GM12892 (cell line): ENCODE measurements around the gene NGEF.
"Not testable (repeated sequence)": the region's sequence is repeated elsewhere in the genome, so short reads cannot be mapped to it uniquely, and the experiment has no call there.

Source experiments
- DNase-seq: peaks from one replicate; pipeline ENCODE4 v3.0.0; 2011; ENCODE audit not compliant: insufficient read length
- FAIRE-seq: peaks from 2 replicates; lab custom pipeline; 2011; peaks lifted over from hg19 to GRCh38; lab: Jason Lieb, UNC
- POLR2A ChIP-seq: IDR thresholded peaks from 2 replicates; pipeline ENCODE4 v1.6.1; 2011; ENCODE audit warnings: low read depth, low read length, control low read depth
- POLR2AphosphoS5 ChIP-seq: IDR thresholded peaks from 2 replicates; pipeline ENCODE4 v1.6.1; 2011; ENCODE audit warnings: low read depth, low read length, control low read depth
- TAF1 ChIP-seq: IDR thresholded peaks from 2 replicates; pipeline ENCODE4 v1.6.1; 2011; ENCODE audit warnings: low read depth, mild to moderate bottlenecking, control low read depth, low read length, borderline replicate concordance

Gene NGEF

DNA sequence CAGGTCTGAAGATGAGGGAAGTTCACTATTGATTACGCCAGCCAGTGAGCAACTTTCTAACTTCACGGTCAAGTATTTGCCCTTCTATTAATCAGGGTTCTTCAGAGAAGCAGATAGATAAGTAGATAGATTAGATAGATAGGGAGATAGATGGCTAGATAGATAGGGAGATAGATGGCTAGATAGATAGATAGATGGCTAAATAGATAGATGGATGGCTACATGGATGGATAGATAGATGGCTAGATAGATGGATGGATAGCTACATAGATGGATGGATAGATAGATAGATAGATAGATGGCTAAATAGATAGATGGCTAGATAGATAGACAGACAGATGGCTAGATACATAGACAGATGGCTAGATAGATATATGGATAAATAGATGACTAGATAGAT, 42.3 kb upstream of the NGEF start:
- FAIRE-seq (no peak), DNase-seq (no peak)
- TF ChIP-seq POLR2AphosphoS5 = no peak

DNA sequence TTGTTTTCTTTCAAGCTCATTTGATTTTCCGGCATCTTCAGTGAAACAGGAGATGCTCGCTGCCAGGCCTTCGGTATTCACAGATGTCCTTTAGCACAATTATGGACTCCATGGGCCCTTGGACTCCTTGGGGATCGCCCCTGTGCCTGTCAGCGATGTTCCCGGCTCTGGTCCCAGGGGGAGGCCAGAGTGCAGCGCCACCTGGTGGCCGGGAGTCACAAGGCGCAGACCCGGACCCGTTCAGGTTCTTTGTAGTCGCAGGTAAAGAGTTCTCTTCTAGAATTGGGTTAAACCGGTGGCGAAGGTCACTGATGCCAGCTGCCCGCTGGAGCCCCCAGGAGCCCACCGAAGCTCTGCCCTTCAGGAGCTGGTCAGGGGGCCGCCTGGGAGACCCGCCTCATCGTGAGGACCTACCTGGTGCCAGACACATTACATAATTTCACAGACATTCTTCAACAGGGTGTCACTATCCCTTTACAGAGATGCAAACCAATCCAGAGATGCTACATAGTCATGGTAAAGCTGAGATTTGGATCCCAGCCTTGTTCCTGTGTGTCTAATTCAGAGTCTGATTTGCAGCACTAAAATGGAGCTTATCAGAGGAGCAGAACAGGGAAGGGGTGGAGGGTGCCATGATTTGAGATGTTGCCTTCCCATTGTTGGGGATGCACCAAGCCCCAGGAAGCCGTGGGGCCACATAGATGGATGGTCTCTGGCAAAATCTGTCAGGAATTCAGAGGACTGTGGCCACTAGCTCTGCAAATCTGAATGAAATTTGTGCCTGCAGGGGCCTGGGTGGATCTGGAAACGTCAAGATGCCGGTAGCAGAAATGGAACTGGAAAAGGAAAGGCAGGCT, 41.1 kb upstream of the NGEF start:
- DNase-seq (peak; percentile 84), FAIRE-seq (peak; percentile 94)
- TF ChIP-seq POLR2A = no peak
- TF ChIP-seq TAF1 = no peak
- no peak for TF ChIP-seq POLR2AphosphoS5

DNA sequence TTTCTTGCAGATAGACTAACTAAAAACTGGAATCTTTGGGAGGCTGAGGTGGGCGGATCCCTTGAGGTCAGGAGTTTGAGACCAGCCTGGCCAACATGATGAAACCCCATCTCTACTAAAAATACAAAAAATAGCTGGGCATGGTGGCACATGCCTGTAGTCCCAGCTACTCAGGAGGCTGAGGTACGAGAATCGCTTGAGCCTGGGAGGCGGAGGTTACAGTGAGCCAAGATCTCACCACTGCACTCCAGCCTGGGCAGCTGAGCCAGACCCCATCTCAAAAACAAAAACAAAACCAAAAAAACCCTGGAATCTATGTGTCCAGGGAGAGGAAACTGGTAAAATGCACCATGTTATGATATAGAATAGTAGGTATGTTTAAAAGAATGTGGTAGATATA, 39.5 kb upstream of the NGEF start:
- DNase-seq, FAIRE-seq: not testable (repeated sequence)

DNA sequence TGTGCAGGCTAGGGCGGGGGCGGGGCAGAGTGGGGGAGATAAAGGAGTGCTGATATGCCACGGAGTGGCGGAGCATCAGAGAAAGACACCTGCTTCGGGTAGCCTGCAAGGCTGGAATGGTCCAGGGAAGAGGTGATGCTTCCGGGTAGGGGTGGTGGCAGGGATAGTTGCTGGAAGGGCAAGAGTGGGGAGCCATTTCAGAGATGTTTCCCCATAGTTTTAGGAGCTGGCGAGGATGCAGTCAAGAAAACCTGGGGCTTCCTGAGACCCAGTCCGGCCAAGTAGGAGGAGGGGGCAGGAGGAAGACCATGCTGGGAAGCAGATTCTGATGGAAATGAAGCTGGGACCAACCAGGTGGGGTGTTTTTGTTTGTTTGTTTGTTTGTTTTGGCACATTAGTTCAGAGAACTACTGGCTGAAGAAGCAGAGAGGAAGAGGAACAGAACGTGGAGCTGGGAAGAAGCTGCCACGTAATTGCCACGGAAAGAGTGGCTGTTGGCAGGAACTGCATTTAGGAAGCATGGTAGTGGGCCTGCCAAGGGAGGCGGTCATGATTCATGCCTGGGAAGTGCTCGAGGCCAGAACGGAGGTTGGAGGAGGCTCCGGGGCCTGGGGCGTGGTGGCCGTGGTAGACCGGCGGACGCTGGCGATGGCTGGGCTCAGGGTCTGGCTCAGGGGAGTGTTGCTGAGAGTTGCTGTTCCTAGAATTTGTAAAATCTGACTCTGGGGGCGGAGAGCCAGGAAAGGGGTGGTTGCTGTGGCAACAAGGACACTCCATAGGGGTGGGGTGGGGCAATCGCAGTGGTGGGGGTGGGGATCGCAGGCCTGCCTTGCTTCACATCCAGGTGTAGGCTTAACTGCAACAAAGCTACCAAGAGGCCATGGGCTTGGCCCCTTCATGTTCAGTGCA, 38.4 kb upstream of the NGEF start:
- no peak for DNase-seq
- no peak for FAIRE-seq
- no peak for TF ChIP-seq POLR2AphosphoS5
- TF ChIP-seq TAF1 = no peak

DNA sequence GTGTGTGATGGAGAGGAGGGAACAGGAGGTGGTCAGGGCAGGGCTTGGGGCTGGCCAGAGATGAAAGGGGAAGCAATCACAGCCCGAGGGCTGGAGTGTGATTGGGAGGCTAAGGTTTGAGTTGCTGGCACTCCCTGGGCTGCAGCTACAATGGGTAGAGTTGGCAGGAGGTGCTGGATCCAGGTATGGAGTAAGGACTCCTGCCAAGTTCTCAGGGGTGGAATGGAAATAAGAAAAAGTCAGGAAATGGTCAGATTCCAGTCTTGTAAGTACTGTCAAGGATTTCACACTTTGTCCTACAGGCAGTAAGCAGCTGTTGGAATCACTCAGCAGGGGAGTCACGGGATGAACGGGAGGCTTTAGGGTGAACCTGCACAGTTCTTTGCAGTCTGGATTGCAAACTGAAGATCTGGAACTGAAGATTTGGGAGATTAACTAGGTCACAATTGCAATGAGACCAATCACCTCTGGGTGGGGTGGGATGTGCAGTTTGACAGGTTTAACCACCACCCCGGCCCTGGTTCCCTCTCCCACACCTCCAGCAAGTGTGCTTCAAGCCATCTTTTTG, 36.2 kb upstream of the NGEF start:
- TF ChIP-seq POLR2A (no peak), POLR2AphosphoS5 (no peak), TAF1 (no peak)
- DNase-seq (no peak), FAIRE-seq (no peak)

DNA sequence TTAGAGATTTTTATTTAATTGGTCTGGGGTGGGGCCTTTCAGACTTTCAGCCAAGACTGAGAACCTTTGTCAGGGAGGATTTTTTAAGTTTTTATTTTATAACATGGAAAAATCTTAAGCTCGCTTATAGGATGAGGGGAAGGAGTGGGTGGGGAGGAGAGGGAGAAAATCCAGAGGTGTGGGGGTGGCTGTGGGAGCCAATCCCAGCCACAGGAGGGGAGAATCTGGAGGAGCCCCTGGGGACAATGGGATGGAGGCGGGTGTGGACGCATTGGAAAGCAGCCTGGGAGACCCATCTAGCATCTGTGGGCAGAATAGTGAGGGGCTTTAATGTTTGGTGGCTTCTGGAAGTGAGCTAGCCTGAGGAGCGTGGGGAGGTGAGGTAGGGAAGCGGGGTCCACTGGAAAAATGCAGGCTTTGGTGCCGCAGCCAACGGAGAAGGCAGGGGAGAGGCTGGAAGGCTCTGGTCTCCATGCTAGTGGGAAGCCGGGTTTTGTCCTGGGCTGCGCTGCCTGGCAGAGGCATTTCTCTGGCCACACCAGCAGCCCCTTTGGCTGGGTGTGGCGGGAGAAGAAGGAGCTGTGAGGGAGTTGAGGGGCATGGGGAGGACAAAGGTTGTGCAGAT, 35.6 kb upstream of the NGEF start:
- DNase-seq = no peak
- FAIRE-seq = no peak
- no peak for TF ChIP-seq POLR2AphosphoS5
- TF ChIP-seq TAF1 = no peak

DNA sequence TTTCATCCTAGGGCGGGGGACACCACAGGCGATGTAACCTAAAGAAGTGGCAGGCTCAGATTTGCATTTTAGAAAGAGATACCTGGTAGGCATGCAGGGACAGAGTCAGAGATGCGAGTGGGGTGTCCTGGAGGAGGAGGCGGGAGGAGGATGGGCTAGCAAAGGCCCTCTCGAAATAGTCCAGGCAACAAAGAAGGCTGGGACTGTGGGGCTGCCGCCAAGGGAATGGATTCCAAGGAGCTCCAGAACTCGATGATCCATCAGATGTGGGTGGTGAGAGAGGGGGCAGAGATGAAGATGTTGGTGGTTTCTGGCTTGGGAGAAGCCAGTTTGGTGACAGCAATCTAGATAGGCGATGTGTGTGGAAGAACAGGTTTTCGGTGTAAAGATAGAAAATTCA, 34.6 kb upstream of the NGEF start:
- FAIRE-seq = no peak
- TF ChIP-seq POLR2AphosphoS5 (no peak), TAF1 (no peak), POLR2A (no peak)
- no peak for DNase-seq

DNA sequence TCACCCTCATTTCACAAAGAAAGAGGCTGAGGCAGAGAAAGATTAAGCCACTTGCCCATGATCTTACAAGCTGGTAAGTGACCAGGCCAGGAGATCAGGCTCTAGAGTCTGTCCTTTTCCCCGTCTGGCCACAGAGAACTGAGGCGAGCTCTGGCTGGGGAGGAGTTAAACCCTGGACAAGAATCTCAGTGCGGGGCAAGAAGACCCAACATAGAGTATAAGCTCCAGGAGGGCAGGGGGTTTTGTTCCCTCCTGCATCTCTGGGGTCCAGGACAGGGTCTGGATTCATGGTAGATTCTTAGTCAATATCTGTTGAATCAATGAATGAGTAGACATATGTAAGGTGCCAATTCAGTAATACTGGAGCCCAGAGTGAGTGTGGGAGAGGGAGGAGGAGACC, 34.1 kb upstream of the NGEF start:
- no peak for TF ChIP-seq POLR2A
- no peak for TF ChIP-seq POLR2AphosphoS5
- TF ChIP-seq TAF1 = no peak
- no peak for FAIRE-seq
- DNase-seq = no peak

DNA sequence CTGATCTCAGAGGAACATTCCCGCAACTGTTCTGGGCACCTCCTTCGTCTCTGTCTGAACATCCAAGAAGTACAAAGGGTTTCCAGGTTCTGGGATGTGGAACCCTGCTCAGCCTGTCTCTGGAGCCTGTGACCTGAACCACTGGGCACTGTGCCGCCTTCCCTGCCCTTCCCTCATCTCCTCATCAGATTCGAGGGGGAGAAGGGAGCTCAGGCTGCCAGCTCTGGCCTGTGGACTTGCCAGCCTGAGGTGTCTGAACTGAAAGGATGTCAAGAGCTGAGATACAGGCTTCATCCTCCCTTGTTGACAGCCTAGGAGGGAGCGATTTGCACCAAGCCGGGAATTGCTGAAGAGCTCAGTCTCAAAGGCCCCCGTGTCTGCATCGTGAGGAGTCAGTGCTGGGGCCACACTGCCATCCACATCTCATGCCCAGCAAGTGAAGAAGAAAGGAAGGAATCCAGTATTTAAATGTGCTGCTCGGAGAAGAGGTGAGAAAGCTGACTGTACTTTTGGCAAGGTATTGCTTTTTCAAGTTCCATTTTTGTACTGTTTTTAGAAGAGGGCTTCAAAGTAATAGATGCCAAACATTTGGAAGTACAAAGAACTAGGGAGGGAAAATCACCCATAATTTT, 32.0 kb upstream of the NGEF start:
- DNase-seq (no peak), FAIRE-seq (no peak)
- no peak for TF ChIP-seq POLR2A
- TF ChIP-seq POLR2AphosphoS5 = no peak
- TF ChIP-seq TAF1 = no peak

DNA sequence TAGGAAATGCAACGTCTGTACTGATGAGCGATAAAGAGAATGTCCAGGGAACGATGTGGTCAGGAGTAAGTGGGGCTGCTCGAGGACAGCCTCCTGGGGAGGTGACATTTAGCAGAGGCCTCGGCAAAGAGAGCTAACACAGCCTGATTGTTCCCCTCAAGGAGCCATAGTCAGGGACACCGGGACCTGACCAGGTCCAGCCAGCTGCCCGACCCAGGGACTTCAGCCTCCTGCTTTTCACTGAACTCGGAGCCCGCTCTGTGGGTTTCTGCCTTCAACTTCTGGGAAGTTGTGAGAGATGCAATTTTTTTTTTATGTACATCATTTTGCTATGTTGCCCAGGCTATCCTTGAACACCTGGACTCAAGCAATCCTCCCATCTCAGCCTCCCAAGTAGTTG, 29.5 kb upstream of the NGEF start:
- DNase-seq = no peak
- no peak for TF ChIP-seq TAF1
- no peak for TF ChIP-seq POLR2AphosphoS5
- no peak for TF ChIP-seq POLR2A
- FAIRE-seq = no peak

DNA sequence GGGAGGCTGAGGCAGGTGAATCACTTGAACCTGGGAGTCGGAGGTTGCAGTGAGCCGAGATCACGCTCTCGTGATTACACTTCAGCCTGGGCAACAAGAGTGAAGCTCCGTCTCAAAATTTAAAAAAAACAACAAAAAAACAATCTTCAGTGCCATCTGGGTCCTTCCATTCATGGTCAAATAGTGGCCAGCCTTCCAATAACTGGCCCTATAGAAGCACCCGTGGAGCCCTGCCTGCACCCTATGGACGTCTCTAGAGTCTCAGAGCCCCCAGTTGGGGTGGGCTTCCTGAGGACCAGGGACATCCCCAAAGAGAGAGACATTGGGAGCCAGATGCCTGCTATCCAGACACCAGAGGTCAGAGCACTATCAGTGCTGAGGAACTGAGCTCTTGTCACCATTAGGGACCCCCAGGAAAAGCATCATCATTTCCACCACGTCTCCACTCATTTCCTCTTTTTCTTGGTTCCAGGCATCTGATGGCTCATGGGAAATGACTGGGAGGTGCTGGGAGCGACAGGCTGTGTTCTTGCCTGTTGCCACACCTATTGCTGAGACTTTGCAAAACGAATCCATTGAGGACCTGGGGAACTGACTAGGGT, 28.8 kb upstream of the NGEF start:
- DNase-seq = no peak
- FAIRE-seq = no peak
- TF ChIP-seq POLR2AphosphoS5 (no peak), POLR2A (no peak), TAF1 (no peak)
